Activated CD4-positive, CD25-positive, alpha-beta regulatory T cell treated with anti-CD3 and anti-CD28 coated beads, Interleukin-2, amount 50 U/mL, for 24 hours (primary cell): ENCODE data around the gene GARNL3.

ENCODE experiments used
- ATAC-seq, 2 donors: fragments of 150-1000 bp; cut with Tn5 transposase; one replicate each; pipeline ENCODE4 v1.10.0; 2021; ENCODE audit warnings: mild to moderate bottlenecking in 1 of 2, moderate library complexity in 1 of 2

Gene GARNL3

DNA sequence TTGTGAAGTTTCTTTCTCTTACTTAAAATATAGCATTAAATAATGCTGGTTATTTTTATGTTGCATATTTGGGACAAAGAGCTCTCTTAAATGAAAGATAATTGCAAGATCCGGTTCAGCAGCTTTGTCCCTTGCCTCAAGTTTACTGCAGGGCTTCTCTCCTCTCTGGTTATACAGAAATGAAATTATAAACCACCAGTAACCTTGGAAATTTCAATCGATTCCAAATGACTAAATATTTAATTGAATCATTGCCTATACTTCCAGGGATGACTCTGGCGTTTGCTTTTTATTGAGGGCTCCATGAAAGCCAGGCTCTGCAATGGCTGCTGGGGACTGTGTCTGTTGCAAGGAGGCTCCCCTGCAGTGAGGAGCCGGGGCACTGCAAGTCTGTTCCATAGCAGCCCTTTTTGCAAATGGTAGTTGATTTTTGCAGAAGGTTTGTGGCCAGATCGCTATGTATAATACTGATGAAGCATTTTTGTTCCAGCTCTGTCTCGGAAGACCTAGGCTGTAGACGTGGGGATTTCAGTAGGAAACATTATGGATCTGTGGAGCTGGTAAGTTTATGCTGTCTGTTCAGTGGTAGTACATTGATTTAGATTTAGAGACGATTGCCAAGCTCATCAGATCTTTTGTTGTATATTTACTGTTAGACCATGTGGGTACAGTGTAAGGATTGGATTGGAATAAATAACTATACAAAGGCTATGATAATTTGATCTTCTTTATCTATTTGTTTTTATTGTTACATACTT is at the start of gene GARNL3:
Gene GARNL3, plus strand, starts transcription at position 313 of the 758 bp plus-strand sequence. Its CDS starts 104 bp downstream, at position 417.
- ATAC-seq: no peak

DNA sequence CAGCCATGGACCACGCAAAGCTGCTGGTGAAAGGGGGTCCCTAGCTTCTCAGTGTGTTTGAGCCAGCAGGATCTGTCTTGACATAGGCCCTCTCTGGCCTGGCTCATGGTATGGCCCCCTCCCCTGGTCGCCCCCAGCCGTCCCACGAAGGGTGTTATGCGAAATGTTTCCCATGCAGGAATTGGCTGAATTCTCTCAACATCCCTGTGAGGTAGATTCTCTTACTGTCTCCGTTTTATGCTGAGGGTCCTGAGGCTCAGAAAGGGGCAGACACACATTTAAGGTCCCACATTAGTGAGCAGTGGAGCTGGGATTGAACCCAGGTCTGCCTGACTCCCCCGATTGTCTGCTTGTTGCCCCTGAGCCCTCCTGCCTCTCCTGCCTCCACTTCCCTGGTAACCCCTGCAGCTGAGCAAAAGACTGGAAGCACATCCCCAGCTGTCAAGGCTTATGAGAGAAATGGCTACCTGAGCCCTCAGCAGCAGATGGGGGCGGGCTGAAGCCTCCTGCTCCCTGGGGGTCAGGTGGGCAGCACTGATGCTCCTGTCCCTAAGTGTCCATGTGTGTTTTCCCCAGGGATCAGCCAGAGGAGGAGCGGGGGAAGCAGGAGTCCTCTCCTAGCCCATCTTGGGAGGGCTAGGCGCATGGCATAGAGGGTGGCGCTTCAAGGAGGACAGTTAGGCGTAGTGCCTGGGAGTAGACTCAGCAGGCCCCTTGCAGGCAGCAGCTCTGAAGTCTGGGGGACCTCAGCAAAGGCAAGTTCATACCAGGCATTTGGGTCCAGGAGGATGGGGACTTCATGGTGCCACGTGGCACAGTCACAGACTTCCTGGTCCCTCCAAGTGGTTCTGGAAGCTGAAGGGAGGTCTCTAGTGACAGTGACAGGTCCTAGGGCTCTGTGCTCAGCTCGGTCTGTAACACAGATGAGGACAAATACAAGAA is 49.0 kb upstream of the GARNL3 start:
- no peak for ATAC-seq

DNA sequence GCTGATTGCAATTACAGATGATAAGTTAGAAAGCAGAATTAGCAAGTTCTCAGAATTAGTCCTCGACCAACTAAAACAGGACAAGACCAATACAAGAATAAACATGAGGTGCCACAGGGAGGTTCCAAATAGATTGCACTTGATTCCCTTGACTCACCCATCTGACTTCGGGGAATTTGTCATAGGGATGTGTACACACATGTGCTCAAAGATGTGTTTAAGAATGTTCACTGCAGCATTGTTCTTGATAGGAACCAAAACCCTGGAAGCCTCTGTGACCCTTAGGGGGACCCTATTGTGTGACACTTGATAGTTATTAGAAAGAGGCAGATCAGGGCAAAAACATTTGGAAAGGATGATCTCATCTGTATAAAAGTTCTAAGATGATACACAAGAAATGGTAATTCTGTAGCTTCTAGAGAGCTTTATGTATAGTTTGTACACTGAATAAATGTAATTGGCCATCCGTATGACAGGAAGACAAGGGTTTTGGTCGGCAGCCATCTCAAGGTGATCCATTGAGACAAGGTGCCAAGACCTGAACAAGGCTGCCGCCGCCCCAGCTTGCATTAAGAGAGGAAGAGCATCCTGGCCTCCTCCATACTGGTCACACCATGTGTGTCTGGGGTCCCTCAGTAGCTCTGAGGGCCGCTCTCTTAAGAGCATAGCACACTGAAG is 48.2 kb upstream of the GARNL3 start:
- ATAC-seq: no peak

GRCh38 chr9:127216888-127217217 is 47.7 kb upstream of the GARNL3 start:
- ATAC-seq: no peak

DNA sequence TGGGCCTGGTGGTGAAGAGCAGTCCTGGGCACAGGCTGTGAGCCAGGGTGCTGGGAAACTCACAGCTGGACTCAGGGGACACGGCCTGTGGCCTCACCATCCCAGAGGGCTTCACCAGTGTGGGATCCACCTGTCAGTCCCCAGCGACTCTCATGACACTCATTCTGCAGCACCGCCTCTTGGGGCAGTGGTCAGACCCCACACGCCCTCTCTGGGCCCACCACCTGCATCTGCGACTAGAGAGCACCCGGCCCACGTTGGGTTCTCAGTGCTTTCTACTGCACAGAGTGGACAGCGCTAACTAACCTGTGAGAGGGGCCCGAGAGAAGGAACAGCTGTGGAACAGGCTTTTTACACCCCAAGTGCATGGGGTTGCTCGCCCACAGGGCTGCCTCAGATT is 45.8 kb upstream of the GARNL3 start:
- no peak for ATAC-seq

- ATAC-seq: no peak
Measured at GRCh38 chr9:127219520-127219919, 45.1 kb upstream of the GARNL3 start.

GRCh38 chr9:127221695-127222094 is 42.9 kb upstream of the GARNL3 start:
- no peak for ATAC-seq

DNA sequence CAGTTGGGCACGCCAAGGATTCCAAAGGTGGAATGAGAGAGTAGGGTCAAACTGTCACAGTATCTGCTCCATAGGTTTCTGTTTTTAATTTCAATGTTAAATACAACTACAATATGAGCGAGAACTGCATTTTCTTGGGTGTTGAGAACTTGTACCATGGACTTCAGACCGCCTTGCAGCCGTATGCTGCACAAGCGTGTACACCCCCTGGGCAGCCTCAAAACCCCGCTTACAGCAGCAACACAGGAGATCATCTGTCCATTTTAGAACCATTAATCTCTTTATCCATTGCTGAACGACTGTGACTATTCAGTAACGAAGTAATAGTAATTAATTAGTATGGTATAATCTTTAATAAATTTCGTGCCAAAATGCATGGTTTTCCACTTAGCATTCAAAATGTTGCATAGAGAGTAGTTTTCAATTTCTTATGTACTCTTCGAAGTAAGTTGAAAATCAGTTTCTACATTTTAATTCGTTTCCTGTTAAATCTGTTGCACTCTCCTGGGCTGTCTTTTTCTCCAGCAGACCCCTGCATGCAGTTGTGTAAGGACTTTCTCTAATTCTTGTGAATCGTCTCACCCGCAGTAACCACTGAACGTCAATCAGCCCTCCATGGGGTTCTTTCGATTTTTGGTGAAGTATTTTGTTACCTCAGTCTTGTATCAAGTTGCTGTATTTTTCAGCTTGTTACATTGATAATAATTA is 42.0 kb upstream of the GARNL3 start:
- no peak for ATAC-seq

DNA sequence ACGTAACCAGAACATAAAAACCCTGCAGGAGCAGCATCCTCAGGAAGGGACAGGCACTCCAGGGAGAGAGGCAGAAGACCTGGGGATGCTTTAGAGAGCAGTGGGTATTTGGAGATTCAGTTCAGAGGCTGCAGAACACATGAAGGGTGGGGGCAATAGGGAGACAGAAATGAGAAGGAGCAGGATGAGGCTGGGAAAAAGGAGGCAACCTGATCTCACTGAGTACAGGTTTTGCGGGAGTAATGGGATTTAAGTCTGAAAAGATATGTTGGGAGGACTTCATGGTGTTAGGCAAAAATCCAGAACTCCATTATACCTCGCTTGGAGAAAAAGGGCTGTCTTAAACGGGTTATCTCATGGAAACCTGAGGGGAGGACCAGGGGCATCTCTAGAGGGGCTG is 41.3 kb upstream of the GARNL3 start:
- no peak for ATAC-seq

DNA sequence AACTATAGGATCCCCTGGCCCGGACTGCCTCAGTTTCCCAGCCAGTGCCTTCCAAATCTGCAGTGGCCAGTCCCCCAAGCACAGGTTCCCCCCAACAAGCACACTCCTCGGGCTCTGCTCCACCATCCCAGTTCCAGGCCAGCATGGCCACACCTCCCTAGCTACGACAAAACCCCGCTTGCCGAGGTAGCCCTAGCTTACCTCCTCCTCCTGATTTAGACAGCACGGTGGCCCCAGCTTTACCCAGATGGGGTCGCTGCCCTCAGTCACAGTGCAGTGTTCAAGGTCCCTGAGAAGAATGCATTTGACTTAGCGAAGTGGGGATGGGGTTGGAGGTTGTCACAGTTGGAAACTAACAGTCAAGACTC is 40.8 kb upstream of the GARNL3 start:
- no peak for ATAC-seq

GRCh38 chr9:127224178-127224882 is 40.2 kb upstream of the GARNL3 start:
- peak; percentile 75 to 76 for ATAC-seq

DNA sequence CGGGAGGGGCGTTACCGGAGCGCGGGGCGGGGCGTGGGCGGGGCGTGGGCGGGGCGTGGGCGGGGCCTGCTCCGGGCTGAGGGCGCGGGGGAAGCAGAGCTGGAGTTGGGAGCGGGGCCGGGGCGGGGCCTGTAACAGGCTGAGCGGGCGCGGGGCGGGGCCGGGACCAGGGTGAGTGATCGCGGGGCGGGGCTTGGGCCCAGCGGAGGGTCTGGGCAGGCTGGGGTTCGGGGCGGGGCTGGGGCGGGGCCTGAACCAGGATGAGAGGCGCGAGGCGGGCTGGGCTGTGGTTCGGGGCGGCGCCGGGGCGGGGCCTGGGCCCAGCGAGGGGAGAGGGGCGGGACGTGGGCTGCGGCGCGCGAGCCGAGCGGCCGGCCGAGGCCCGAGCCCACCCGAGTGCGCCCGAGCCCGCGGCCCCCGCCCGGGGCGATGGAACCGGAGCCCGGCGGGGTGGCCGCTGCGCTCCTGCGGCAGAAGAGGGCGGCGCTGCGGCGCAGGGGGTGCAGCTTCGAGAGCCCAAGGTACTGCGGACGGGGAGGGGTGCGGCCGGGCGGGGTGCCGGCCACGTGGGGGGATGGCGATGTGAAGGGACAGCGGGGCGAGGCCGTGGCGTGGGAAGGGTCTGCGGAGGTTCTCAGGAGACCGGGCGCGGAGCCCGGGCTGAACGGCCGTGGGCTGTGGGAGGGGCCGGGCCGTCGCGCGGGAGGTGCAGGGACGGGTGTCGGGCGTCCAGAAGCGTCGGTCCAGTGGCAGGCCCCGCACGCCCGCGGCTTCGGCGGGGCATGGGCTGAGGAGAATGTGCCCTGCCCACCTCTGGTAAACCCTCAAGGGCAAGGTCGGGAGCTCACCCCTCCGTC is 39.5 kb upstream of the GARNL3 start:
- peak; percentile 77 for ATAC-seq

DNA sequence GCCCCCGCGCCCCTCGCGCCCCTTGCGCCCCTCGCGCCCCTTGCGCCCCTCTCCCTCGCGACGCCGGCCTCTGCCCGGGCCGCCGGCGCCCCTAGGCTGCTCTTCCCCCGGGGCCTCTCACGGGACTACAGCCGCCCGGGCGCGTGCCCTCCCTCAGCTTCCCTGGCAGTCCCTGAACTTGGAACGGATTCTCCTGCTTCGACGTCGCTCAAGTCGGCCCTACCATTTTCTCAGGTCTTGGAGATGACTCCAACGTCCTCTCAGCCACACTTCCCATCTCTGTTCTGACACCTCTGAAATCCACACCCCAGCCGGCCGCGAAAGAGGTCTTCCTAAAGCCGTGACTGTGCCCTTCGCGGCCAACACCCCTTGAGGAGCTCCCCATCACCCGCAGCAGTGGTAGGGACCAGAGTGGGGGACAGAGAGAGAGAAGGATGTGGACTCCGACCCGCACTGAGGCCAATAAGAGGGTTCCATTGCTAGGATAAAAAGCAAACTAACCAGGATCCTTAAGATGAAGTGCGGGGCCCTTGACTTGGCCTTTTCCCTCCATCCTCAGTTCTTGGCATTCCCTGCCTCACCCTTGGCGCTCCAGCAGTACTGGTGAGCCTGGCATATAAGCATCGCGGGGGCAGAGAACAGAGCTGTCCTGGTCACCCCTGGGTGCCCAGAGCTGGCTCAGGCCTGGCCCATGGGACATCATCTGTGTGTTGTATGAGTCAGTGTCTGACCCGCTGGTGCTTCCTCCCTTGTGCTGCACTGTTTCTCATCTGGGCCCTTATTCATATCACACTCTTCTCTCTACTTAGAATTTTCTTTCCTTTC is 38.6 kb upstream of the GARNL3 start:
- ATAC-seq: no peak

- no peak for ATAC-seq
Measured at GRCh38 chr9:127229691-127230417, 34.7 kb upstream of the GARNL3 start.

GRCh38 chr9:127231666-127232065 is 32.9 kb upstream of the GARNL3 start:
- no peak for ATAC-seq

DNA sequence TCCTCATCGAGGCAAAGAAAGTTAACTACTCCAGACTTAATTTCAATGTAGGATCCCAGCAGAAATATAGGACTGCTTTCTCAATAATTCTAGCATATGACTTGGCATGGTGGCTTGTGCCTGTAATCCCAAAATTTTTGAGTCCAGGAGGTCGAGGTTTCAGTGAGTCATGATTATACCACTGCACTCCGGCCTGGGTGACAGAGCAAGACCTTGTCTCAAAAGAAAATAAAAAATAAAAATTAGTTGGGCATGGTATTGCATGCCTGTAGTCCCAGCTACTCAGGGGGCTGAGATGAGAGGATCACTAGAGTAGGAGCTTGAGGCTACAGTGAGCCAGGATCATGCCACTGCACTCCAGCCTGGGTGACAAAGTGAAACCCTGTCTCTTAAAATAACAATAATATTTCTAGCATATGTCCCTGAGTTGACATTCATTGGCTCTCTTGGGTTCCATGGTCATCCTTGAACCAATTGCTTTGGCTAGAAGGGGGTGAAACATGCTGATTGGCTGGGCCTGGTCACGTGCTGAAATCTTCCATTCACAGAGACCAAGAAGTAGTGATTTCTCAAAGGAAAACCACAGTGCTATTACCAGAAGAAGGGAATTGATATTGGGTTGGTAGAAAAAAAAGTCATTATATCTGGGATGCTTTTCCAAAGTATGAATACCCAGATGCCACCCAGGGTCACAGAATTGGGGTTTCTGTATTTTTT is 31.6 kb upstream of the GARNL3 start:
- no peak for ATAC-seq

DNA sequence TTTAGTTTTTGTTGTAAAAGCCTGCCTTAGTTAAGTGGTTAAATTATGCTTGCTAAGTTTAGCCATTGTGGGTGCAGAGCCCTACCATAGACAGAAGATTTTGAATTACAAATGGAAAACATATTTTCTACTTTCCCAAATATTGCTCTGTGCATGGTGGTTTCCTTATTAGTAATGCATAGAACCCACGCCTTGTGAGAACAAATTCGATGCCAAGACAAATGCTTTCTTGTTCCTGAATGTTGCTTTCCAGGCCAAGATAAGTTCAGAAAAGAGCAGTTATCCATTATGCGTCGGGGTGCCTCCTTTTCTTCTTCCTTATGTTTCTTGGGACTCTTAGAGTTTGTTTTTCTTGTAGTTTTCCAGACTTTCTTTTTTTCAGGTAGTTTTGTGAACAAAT is 31.0 kb upstream of the GARNL3 start:
- ATAC-seq: no peak

- no peak for ATAC-seq
Measured at GRCh38 chr9:127233989-127234388, 30.6 kb upstream of the GARNL3 start.

GRCh38 chr9:127237801-127238200 is 26.8 kb upstream of the GARNL3 start:
- no peak for ATAC-seq
